H1 (cell line): Measurements from ENCODE around the gene SV2C. TPM values are rescaled to one million over a fixed set of nuclear protein-coding genes. Genes with fewer than 3 reads are reported as not detected.

ENCODE experiments used
- CTCF ChIA-PET: fragments of 300-600 bp; sonication (Branson Sonifier 250); formaldehyde crosslinking; loops from one replicate; lab custom pipeline; 2021; ENCODE audit not compliant: partially characterized antibody; lab: Charles Lee
- POLR2A ChIA-PET: fragments of 300-600 bp; sonication (Branson Sonifier 250); formaldehyde crosslinking; loops from one replicate; lab custom pipeline; 2021; ENCODE audit warnings: inconsistent platforms; ENCODE audit not compliant: partially characterized antibody; lab: Charles Lee
- DNase-seq, 2 experiments: peaks; one replicate each; pipeline versions ENCODE4 v3.0.0 to v3.0.0-alpha.2; 2010 to 2022; ENCODE audit warnings: low spot score in 2 of 2, low read depth in 1 of 2, mixed read lengths in 1 of 2
- FAIRE-seq: peaks from 2 replicates; lab custom pipeline; 2011; peaks lifted over from hg19 to GRCh38; lab: Jason Lieb, UNC
- H2AFZ ChIP-seq: 2 replicates; pipeline ENCODE4 v1.8.1; 2012; ENCODE audit warnings: low read length, inconsistent platforms
- H2AK5ac ChIP-seq: 2 replicates; pipeline ENCODE4 v1.6.1; 2013; ENCODE audit warnings: low read depth, low read length
- H2BK120ac ChIP-seq: replicated peaks from 2 replicates; pipeline ENCODE3; 2013; ENCODE audit warnings: low read depth, low read length, inconsistent platforms
- H2BK12ac ChIP-seq: 2 replicates; pipeline ENCODE4 v1.6.1; 2013; ENCODE audit warnings: low read depth, low read length
- H2BK15ac ChIP-seq: 2 replicates; pipeline ENCODE4 v1.6.1; 2013; ENCODE audit warnings: low read length
- H2BK20ac ChIP-seq: 2 replicates; pipeline ENCODE4 v1.6.1; 2013; ENCODE audit warnings: low read length
- H2BK5ac ChIP-seq: 2 replicates; pipeline ENCODE4 v1.6.1; 2013; ENCODE audit warnings: low read depth, low read length
- H3K14ac ChIP-seq: 2 replicates; pipeline ENCODE4 v1.6.1; 2013; ENCODE audit warnings: inconsistent platforms; ENCODE audit not compliant: insufficient read length
- H3K18ac ChIP-seq: 2 replicates; pipeline ENCODE4 v1.6.1; 2013; ENCODE audit warnings: low read length; ENCODE audit errors: extremely low read depth
- H3K23ac ChIP-seq: 2 replicates; pipeline ENCODE4 v1.6.1; 2013; ENCODE audit warnings: inconsistent platforms; ENCODE audit not compliant: insufficient read length
- H3K23me2 ChIP-seq: 2 replicates; pipeline ENCODE4 v1.6.1; 2013; ENCODE audit warnings: low read depth, low read length
- H3K27ac ChIP-seq: 2 replicates; pipeline ENCODE4 v1.6.1; 2011; ENCODE audit warnings: low read depth, low read length, inconsistent platforms
- H3K27me3 ChIP-seq, 4 experiments: replicated peaks in 1 of 4; 1 replicate in 1 of 4; 2 replicates in 3 of 4; pipeline versions ENCODE4 v1.6.1 to v1.8.1; 2011 to 2013; ENCODE audit warnings: low read length in 3 of 4, mild to moderate bottlenecking in 3 of 4, inconsistent platforms in 2 of 4, mixed read lengths in 2 of 4, moderate library complexity in 1 of 4; ENCODE audit not compliant: control insufficient read depth in 3 of 4, insufficient read depth in 3 of 4; ENCODE audit errors: extremely low read depth in 1 of 4
- H3K36me3 ChIP-seq, 4 experiments: 2 replicates each; pipeline versions ENCODE4 v1.6.1 to v1.8.1; 2011 to 2013; ENCODE audit warnings: mild to moderate bottlenecking in 4 of 4, low read length in 3 of 4, moderate library complexity in 2 of 4, control low read depth in 1 of 4, inconsistent platforms in 1 of 4; ENCODE audit not compliant: insufficient read depth in 4 of 4, control insufficient read depth in 2 of 4
- H3K4ac ChIP-seq: replicated peaks from 2 replicates; pipeline ENCODE3; 2013; ENCODE audit warnings: low read length, low read depth, mixed read lengths, inconsistent platforms; ENCODE audit not compliant: insufficient read length
- H3K4me1 ChIP-seq, 4 experiments: replicated peaks in 1 of 4; 1 replicate in 1 of 4; 2 replicates in 3 of 4; pipeline versions ENCODE4 v1.6.1 to v1.8.1; 2011 to 2013; ENCODE audit warnings: low read length in 3 of 4, inconsistent platforms in 2 of 4, mixed read lengths in 1 of 4; ENCODE audit not compliant: insufficient read depth in 4 of 4, control insufficient read depth in 3 of 4
- H3K4me2 ChIP-seq, 2 experiments: 2 replicates each; pipeline versions ENCODE4 v1.6.1 to v1.8.1; 2011 to 2013; ENCODE audit warnings: low read depth in 2 of 2, low read length in 2 of 2, control low read depth in 1 of 2, inconsistent platforms in 1 of 2, mild to moderate bottlenecking in 1 of 2; ENCODE audit not compliant: insufficient read depth in 1 of 2
- H3K4me3 ChIP-seq, 4 experiments: fragments of 200-600, 300-600 bp in 1 of 4; sonication (generic), shearing (Covaris generic), sonication (Bioruptor Twin) in 1 of 4; 2 replicates each; pipeline versions ENCODE4 v1.5.1 to v1.8.1; 2011 to 2016; ENCODE audit warnings: low read length in 4 of 4, low read depth in 3 of 4, control low read depth in 2 of 4, inconsistent platforms in 2 of 4, mild to moderate bottlenecking in 2 of 4, mixed read lengths in 1 of 4, moderate library complexity in 1 of 4; ENCODE audit not compliant: insufficient read depth in 2 of 4; ENCODE audit errors: extremely low read depth in 1 of 4
- H3K56ac ChIP-seq: replicated peaks from 2 replicates; pipeline ENCODE3; 2013; ENCODE audit warnings: low read depth, mild to moderate bottlenecking, mixed read lengths, low read length, inconsistent platforms; ENCODE audit not compliant: insufficient read length
- H3K79me1 ChIP-seq: 2 replicates; pipeline ENCODE4 v1.6.1; 2013; ENCODE audit warnings: low read depth, low read length, control low read depth
- H3K79me2 ChIP-seq, 2 experiments: 2 replicates each; pipeline versions ENCODE4 v1.6.1 to v1.8.1; 2012 to 2013; ENCODE audit warnings: low read length in 2 of 2, mild to moderate bottlenecking in 2 of 2, inconsistent platforms in 1 of 2; ENCODE audit not compliant: insufficient read depth in 2 of 2, control insufficient read depth in 1 of 2
- H3K9ac ChIP-seq, 4 experiments: replicated peaks in 1 of 4; 1 replicate in 1 of 4; 2 replicates in 3 of 4; pipeline versions ENCODE4 v1.6.1 to v1.8.1; 2011 to 2013; ENCODE audit warnings: low read depth in 3 of 4, low read length in 3 of 4, control low read depth in 2 of 4, mild to moderate bottlenecking in 2 of 4, moderate library complexity in 2 of 4, inconsistent platforms in 1 of 4; ENCODE audit errors: extremely low read depth in 1 of 4
- H3K9me3 ChIP-seq, 2 experiments: 2 replicates each; pipeline versions ENCODE4 v1.6.1 to v1.8.1; 2012 to 2013; ENCODE audit warnings: mild to moderate bottlenecking in 2 of 2, moderate library complexity in 2 of 2, control low read depth in 1 of 2, inconsistent platforms in 1 of 2, low read depth in 1 of 2, low read length in 1 of 2, mixed read lengths in 1 of 2; ENCODE audit not compliant: insufficient read depth in 2 of 2
- H4K20me1 ChIP-seq, 2 experiments: replicated peaks in 1 of 2; 2 replicates each; pipeline versions ENCODE3 to v1.8.1; 2011 to 2013; ENCODE audit warnings: inconsistent platforms in 2 of 2, low read length in 2 of 2, mild to moderate bottlenecking in 1 of 2; ENCODE audit not compliant: insufficient read depth in 2 of 2, control insufficient read depth in 1 of 2
- H4K5ac ChIP-seq: 2 replicates; pipeline ENCODE4 v1.6.1; 2013; ENCODE audit warnings: low read length, low read depth, mixed read lengths, inconsistent platforms; ENCODE audit not compliant: insufficient read length
- H4K8ac ChIP-seq: 2 replicates; pipeline ENCODE4 v1.8.0; 2013; ENCODE audit warnings: mild to moderate bottlenecking, moderate library complexity, low read length, inconsistent platforms; ENCODE audit not compliant: insufficient read depth; ENCODE audit errors: extremely low read depth
- H4K91ac ChIP-seq: replicated peaks from 2 replicates; pipeline ENCODE3; 2013; ENCODE audit warnings: low read length, mixed read lengths, inconsistent platforms; ENCODE audit not compliant: insufficient read length
- TEAD4 ChIP-seq: IDR thresholded peaks from 2 replicates; pipeline ENCODE4 v1.6.1; 2012; ENCODE audit warnings: low read depth, low read length, inconsistent platforms, mixed read lengths
- WGBS, 2 experiments: shearing (Covaris generic) in 1 of 2; methylation state at CpG; one replicate each; pipeline versions ENCODE4 v1.1.6 to v1.1.7; 2013 to 2015; ENCODE audit warnings: low lambda C conversion rate in 2 of 2, mixed read lengths in 2 of 2, inconsistent platforms in 1 of 2, low coverage in 1 of 2, missing lambda C conversion rate in 1 of 2; ENCODE audit not compliant: insufficient replicate concordance in 2 of 2, insufficient coverage in 1 of 2, insufficient read length in 1 of 2; ENCODE audit errors: extremely low coverage in 1 of 2, missing lambda C conversion rate in 1 of 2; 5-methylcytosine and 5-hydroxymethylcytosine counted together
- polyA plus RNA-seq, 7 experiments: library from polyadenylated mRNA; depleted of rRNA in 3 of 7; stranded (reverse) in 5 of 7; unstranded in 2 of 7; fragments of >200 nt in 5 of 7; fragments of 200-250 nt in 2 of 7; gene quantifications; 1 replicate in 5 of 7; 2 replicates in 1 of 7; 4 replicates in 1 of 7; pipeline versions ENCODE4 v1.2.1 to v1.2.3, GENCODE V29; 2011 to 2013; ENCODE audit warnings: missing spikeins in 2 of 7, mixed read lengths in 2 of 7
- total RNA-seq: library from RNA; stranded (reverse); fragmentation: NEBNext Ultra II Directional; extraction: Animal tissue kit (Norgen Biotek cat#: 25700); gene quantifications from 2 replicates; pipeline ENCODE4 v1.2.1, GENCODE V29; 2021

Gene SV2C
- total and polyA plus RNA-seq, 2 of the 8 experiments (the other 6 are each of a cell fraction or from before 2014, with no cell fraction given): 0.08 to 0.24 TPM

DNA sequence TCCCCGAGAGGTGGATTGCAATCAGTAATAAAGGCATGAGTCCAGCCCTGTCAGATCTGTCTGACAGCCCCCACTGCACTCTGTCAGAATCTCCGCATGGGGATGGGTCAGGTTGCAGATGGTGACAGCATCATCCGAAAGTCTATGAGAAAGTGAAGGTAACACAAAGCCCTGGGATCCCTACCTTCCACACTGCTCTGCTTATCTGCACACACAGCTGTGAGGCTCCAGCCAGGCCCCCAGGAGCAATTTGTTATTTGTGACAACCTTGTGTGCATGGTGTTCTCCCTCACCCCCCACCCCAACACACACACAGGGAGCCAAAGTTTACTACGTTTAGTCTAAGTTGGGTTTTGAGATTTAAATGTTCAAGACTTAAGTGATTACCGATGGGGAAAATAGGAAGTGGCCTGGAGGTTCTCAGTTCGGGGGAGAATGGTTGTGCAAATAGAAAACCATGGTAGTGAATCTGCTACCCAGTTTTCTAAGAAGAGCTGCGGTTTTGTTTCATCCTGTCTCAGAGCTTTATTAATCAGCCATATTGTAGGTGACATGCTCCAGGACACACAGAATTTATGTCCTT is 92.7 kb downstream of the SV2C start:
- no peaks in the 10 kb centered on the region for H3K79me2 ChIP-seq
- H3K27ac ChIP-seq: no peak overlapping the region
- H3K23ac ChIP-seq: no peak overlapping the region
- ChIA-PET CTCF (interaction anchor here (0.6 to 3.6 kb wide), 43 partner anchors 11 to 448 kb away, joined by 3 to 39 read pairs (median 5); no protein-coding TSS in a partner anchor), POLR2A (interaction anchor here (1.1 kb wide), 1 partner anchor 41 kb away, joined by 3 read pairs; no protein-coding TSS in a partner anchor)
- no peak overlapping the region for H2BK5ac ChIP-seq
- DNase-seq (no peak), FAIRE-seq (no peak)
- H2BK15ac ChIP-seq: no peak overlapping the region
- no peaks in the 10 kb centered on the region for H4K20me1 ChIP-seq
- no peaks in the 10 kb centered on the region for H3K36me3 ChIP-seq
- H3K14ac ChIP-seq: no peak overlapping the region
- H3K79me1 ChIP-seq: no peaks in the 10 kb centered on the region
- no peak overlapping the region for H2BK20ac ChIP-seq
- H2BK12ac ChIP-seq: no peak overlapping the region
- H3K9me3 ChIP-seq: no peaks in the 10 kb centered on the region
- no peaks in the 10 kb centered on the region for H3K27me3 ChIP-seq
- no peak overlapping the region for H3K4me2 ChIP-seq
- 0 out of 2 replicates have a peak, but pooled peaks cover 2% of the 10 kb centered on the region for H3K23me2 ChIP-seq
- H4K8ac ChIP-seq: no peak overlapping the region
- no peaks in the 10 kb centered on the region for H3K4me1 ChIP-seq
- no peak overlapping the region for H3K4ac ChIP-seq
- H4K91ac ChIP-seq: no peak overlapping the region
- no peak overlapping the region for H2AK5ac ChIP-seq
- WGBS, 2 experiments: 85% methylated on average over 7 of the region's 7 CpGs; no CpG with 5 or more reads in 1 of the 2 experiments
- H3K9ac ChIP-seq: no peak overlapping the region
- H3K4me3 ChIP-seq: no peak overlapping the region
- no peak overlapping the region for H3K56ac ChIP-seq
- H3K18ac ChIP-seq: no peak overlapping the region
- H4K5ac ChIP-seq: no peak overlapping the region
- no peak overlapping the region for H2BK120ac ChIP-seq
- no peak overlapping the region for H2AFZ ChIP-seq
- TF ChIP-seq TEAD4: no peak
